ENCODE results near the gene FAM13A. TPM values are rescaled to one million over a fixed set of nuclear protein-coding genes. Genes with fewer than 3 reads are reported as not detected.

The FAM13A gene
- total and polyA plus RNA-seq, 12 donors = 10.1 to 61.6 (median 29.1) TPM

DNA sequence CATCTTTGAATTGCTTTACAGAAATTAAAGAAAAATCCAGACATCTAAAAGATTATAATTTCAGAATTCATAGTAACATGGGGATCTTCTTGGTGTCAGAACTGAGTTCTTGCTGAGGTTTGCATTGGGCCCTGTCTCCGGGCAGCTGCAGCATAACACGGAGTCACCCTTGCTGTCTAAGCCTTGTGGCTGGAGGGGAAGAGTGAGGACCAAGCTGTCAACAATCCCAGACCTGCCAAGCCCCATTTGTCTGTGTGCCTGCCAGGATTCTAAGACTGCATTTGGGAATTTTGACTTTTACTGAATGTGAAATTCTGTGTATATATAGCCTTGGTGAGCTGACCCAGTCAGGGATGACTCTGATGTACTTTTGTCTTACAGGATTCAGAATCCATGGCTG, 334.2 kb downstream of the FAM13A start:
- TF ChIP-seq POLR2A (IDR thresholded peaks at IDR 0.05) = no peak
- TF ChIP-seq, protein P1, sequence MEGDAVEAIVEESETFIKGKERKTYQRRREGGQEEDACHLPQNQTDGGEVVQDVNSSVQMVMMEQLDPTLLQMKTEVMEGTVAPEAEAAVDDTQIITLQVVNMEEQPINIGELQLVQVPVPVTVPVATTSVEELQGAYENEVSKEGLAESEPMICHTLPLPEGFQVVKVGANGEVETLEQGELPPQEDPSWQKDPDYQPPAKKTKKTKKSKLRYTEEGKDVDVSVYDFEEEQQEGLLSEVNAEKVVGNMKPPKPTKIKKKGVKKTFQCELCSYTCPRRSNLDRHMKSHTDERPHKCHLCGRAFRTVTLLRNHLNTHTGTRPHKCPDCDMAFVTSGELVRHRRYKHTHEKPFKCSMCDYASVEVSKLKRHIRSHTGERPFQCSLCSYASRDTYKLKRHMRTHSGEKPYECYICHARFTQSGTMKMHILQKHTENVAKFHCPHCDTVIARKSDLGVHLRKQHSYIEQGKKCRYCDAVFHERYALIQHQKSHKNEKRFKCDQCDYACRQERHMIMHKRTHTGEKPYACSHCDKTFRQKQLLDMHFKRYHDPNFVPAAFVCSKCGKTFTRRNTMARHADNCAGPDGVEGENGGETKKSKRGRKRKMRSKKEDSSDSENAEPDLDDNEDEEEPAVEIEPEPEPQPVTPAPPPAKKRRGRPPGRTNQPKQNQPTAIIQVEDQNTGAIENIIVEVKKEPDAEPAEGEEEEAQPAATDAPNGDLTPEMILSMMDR (IDR thresholded peaks at IDR 0.05) = no peak
- H3K4me1 ChIP-seq (replicated peaks in 1 of 2) = no peaks in the 10 kb centered on the region
- intact Hi-C loops (cut with DNase I) = no loop called here
- DNase-seq = no peak
- H3K4me3 ChIP-seq = no peak overlapping the region
- peaks cover 0 to 2% (median under 1%) of the 10 kb centered on the region in 3 donors for H3K9me3 ChIP-seq (replicated peaks in 1 of 3)
- 71 to 87% (median 79%) methylated on average over 2 of the region's 2 CpGs for WGBS, 4 donors
- no peak overlapping the region for H3K27ac ChIP-seq
- H3K27me3 ChIP-seq = no peaks in the 10 kb centered on the region
- peaks cover 0 to 39% of the 10 kb centered on the region in 2 donors for H3K36me3 ChIP-seq (replicated peaks in 1 of 2)

DNA sequence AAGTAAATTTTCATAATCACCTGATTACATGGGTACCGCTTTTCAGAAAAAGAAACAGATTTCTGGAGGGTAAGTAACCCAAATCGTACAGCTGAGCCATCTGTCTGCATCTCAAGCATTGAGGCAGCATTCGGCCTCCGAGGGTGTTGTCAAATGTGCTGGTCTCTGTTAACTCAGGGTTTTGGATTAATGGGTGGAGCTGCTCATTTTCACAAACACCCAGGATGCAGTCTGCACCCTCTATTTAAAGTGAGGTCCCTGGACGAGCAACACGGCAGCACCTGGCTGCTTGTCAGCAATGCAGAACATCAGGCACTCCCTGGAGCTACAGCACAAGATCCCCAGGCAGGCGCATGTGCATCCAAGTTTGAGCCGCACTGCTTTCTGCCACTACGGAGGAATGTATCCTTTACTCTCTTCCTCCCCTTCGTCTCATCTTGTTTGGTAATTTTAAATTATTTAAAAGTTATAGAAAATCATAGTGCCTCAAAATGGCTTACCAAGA, 334.7 kb downstream of the FAM13A start:
- DNase-seq = no peak
- no peaks in the 10 kb centered on the region for H3K4me1 ChIP-seq (replicated peaks in 1 of 2)

DNA sequence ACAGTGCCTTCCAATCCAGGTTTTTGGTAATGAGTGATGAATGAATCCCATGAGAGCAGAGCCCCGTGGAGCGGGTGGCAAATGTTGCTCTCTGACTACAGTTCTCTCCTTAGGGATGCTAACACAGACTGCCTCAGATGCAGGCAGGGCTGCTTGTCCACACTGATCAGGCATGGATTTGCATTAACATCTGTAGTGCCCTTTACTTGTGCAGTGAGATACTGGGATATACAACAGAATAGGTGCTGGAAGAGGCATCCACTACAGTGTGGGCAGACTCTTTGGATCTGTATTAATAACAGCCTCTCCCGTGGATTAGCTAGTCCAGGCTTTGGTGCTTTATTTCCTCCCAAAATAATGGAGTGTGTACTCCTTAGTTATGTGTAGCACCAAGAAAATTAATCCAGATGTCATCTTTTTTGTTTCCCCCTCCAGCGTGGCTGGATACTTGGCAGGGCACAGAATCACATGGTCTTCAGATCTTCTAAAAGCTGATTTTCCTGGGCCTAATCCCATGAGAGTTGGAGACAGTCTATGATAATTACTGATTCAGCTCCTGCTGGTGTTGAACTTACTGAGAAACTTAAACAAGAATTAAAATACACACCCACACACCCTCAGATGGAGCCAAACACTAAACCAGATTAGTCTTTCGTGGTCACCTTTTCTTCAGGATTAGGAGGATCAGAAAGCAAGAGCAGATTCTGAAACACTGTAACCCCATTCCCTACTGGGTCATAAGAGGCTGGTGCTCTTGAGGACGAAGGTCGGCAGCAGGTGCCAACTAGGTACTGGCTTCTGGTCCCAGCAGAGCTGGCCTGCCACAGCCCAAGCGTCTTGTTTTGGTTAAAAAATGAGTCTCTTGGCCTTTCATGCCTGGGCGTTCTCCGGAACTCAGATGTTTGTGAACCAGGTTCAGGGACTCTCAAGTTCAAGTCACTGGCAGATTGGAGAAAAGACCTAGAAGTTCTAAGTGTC, 336.2 kb downstream of the FAM13A start:
- Histone ChIP-seq H3K27me3 (no peaks in the 10 kb centered on the region), H3K4me3 (no peak overlapping the region), H3K4me1 (replicated peaks in 1 of 2) (no peaks in the 10 kb centered on the region), H3K27ac (no peak overlapping the region), H3K36me3 (replicated peaks in 1 of 2) (peaks cover 0 to 20% of the 10 kb centered on the region in 2 donors), H3K9me3 (replicated peaks in 1 of 3) (peaks cover 0 to 11% (median 9%) of the 10 kb centered on the region in 3 donors)
- intact Hi-C loops (cut with DNase I) = no loop called here
- WGBS, 4 donors = 88 to 94% (median 93%) methylated on average over 9 to 10 of the region's 10 CpGs
- TF ChIP-seq, protein P1 (IDR thresholded peaks at IDR 0.05) = no peak
- no peak for TF ChIP-seq POLR2A (IDR thresholded peaks at IDR 0.05)
- no peak for DNase-seq

More for the DNA sequence above, 334.7 kb downstream of the FAM13A start:
- peaks cover 0 to 7% (median 5%) of the 10 kb centered on the region in 3 donors for H3K9me3 ChIP-seq (replicated peaks in 1 of 3)
- no peak overlapping the region for H3K4me3 ChIP-seq
- TF ChIP-seq, protein P1 (IDR thresholded peaks at IDR 0.05) = no peak
- no peak for TF ChIP-seq POLR2A (IDR thresholded peaks at IDR 0.05)
- H3K36me3 ChIP-seq (replicated peaks in 1 of 2) = peaks cover 0 to 34% of the 10 kb centered on the region in 2 donors
- whole genome bisulfite sequencing, 4 donors = 93 to 97% (median 95%) methylated on average over 10 of the region's 10 CpGs
- H3K27ac ChIP-seq = no peak overlapping the region
- intact Hi-C loops (cut with DNase I) = no loop called here
- H3K27me3 ChIP-seq = no peaks in the 10 kb centered on the region

DNA sequence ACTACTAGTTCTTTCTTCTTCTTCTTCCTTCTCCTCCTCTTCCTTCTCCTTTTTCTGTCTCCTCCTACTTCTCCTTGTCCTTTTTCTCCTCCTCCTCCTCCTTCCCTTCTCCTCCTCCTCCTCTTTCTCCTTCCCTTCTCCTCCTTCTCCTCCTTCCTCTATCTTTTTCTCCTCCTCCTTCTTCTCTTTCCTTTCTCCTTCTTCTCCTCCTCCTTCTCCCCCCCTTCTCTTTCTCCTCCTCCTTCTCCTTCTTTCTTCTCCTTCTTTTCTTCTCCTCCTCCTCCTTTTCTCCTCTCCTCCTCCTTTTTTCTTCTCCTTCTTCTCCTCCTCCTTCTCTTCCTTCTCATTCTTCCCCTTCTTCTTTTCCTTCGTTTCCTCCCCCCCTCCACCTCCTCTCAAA, 337.6 kb downstream of the FAM13A start:
- Histone ChIP-seq H3K36me3 (replicated peaks in 1 of 2) (peaks cover 0 to 17% of the 10 kb centered on the region in 2 donors), H3K27me3 (no peaks in the 10 kb centered on the region), H3K27ac (no peak overlapping the region), H3K4me3 (no peak overlapping the region), H3K9me3 (replicated peaks in 1 of 3) (peaks cover 0 to 11% (median 9%) of the 10 kb centered on the region in 3 donors), H3K4me1 (replicated peaks in 1 of 2) (no peaks in the 10 kb centered on the region)
- WGBS, 4 donors = 91 to 100% (median 95%) methylated on average over 1 of the region's 1 CpG
- intact Hi-C loops (cut with DNase I) = no loop called here
- TF ChIP-seq, protein P1 (IDR thresholded peaks at IDR 0.05) = no peak
- TF ChIP-seq POLR2A (IDR thresholded peaks at IDR 0.05) = no peak
- no peak for DNase-seq
